ENCODE data around the gene DHX40.
A peak's percentile ranks its signal among the peaks of the same experiment; 100 is the strongest.

Gene DHX40

GRCh38 chr17:59631276-59631675 lies 65.9 kb downstream of the DHX40 start:
- no peak for DNase-seq

- no peak for DNase-seq
These were observed 67.0 kb downstream of the DHX40 start for GRCh38 chr17:59632398-59632797.

GRCh38 chr17:59633658-59634359 lies 68.4 kb downstream of the DHX40 start:
- DNase-seq: no peak

- peak; percentile 43 for DNase-seq
These were observed 69.5 kb downstream of the DHX40 start for GRCh38 chr17:59634632-59635541.

GRCh38 chr17:59637611-59638310 lies 72.4 kb downstream of the DHX40 start:
- DNase-seq: no peak

GRCh38 chr17:59638553-59638952 lies 73.1 kb downstream of the DHX40 start:
- no peak for DNase-seq

GRCh38 chr17:59641799-59642484 lies 76.5 kb downstream of the DHX40 start:
- DNase-seq: no peak

GRCh38 chr17:59642565-59642964 lies 77.2 kb downstream of the DHX40 start:
- no peak for DNase-seq

GRCh38 chr17:59643159-59644140 lies 78.0 kb downstream of the DHX40 start:
- peak; percentile 30 for DNase-seq

- no peak for DNase-seq
These were observed 81.9 kb downstream of the DHX40 start for GRCh38 chr17:59647288-59647687.

- DNase-seq: no peak
These were observed 84.5 kb downstream of the DHX40 start for GRCh38 chr17:59649886-59650285.

- no peak for DNase-seq
These were observed 85.2 kb downstream of the DHX40 start for GRCh38 chr17:59650642-59651041.

GRCh38 chr17:59651346-59651745 lies 85.9 kb downstream of the DHX40 start:
- DNase-seq: no peak

- peak; percentile 37 for DNase-seq
These were observed 86.7 kb downstream of the DHX40 start for GRCh38 chr17:59652119-59652518.

- DNase-seq: peak; percentile 39
These were observed 91.2 kb downstream of the DHX40 start for GRCh38 chr17:59656624-59657023.

Measured in fibroblast of skin of right quadriceps (primary cell).